K562 (cell line): ENCODE measurements around the gene RABL6. TPM values are rescaled to one million over a fixed set of nuclear protein-coding genes. Genes with fewer than 3 reads are reported as not detected.

ENCODE experiments used
- DDX20 ChIP-seq: fragments of 450-650 bp; IDR thresholded peaks from 2 replicates; pipeline ENCODE4 v1.6.1; 2016; ENCODE audit warnings: missing genetic modification characterization, low read depth, mild to moderate bottlenecking, missing compliant biosample characterization, moderate library complexity
- FOXA1 ChIP-seq: fragments of 450-650 bp; IDR thresholded peaks from 2 replicates; pipeline ENCODE4 v1.6.1; 2016; ENCODE audit warnings: mild to moderate bottlenecking, borderline replicate concordance
- POU5F1 ChIP-seq: fragments of 150-350 bp; IDR thresholded peaks from 2 replicates; pipeline ENCODE4 v1.6.1; 2014; ENCODE audit warnings: borderline replicate concordance, low read length, low read depth, mild to moderate bottlenecking; ENCODE audit not compliant: partially characterized antibody
- STAT5B ChIP-seq: fragments of 250-450 bp; sonication (Bioruptor Pico); IDR thresholded peaks from 2 replicates; pipeline ENCODE4 v1.8.0; 2021; ENCODE audit warnings: mild to moderate bottlenecking, inconsistent platforms
- ZC3H11A ChIP-seq: IDR thresholded peaks from 2 replicates; pipeline ENCODE4 v1.6.1; 2012; ENCODE audit warnings: low read depth, low read length, improper control_type of control experiment
- ZNF3 ChIP-seq: fragments of 250-450 bp; sonication (Bioruptor Pico); IDR thresholded peaks from 2 replicates; pipeline ENCODE4 v1.5.0; 2021; ENCODE audit warnings: mild to moderate bottlenecking, moderate library complexity
- polyA plus RNA-seq, 8 experiments: library from polyadenylated mRNA; depleted of rRNA in 4 of 8; stranded (reverse) in 5 of 8; unstranded in 3 of 8; fragments of >200 nt; fragmentation: Nextera tagmentation in 2 of 8; fragmentation: Illumina TruSeq in 1 of 8; extraction: Ambion mirVana in 2 of 8; extraction: Trizol in 1 of 8; gene quantifications; 2 replicates each; pipeline versions ENCODE4 v1.2.1 to v1.2.3, GENCODE V29; 2011 to 2014; ENCODE audit warnings: inconsistent platforms in 1 of 8, missing spikeins in 1 of 8
- total RNA-seq, 7 experiments: library from RNA; depleted of rRNA in 6 of 7; stranded (reverse); fragments of >200 nt in 6 of 7; fragmentation: Illumina TruSeq in 2 of 7; extraction: Trizol in 2 of 7; gene quantifications; 2 replicates each; pipeline versions ENCODE4 v1.2.1 to v1.2.3, GENCODE V29; 2011 to 2021; ENCODE audit warnings: low replicate concordance in 1 of 7
- TF ChIP-seq, protein P1 (sequence below): fragments of 450-650 bp; IDR thresholded peaks from 2 replicates; pipeline ENCODE4 v1.7.1; 2018; ENCODE audit warnings: mild to moderate bottlenecking, low read depth; ENCODE audit not compliant: partially characterized antibody
- TF ChIP-seq, protein P2 (sequence below), 2 experiments: fragments of 200-800 bp in 1 of 2; sonication (Bioruptor generic) in 1 of 2; sonication (generic) in 1 of 2; formaldehyde crosslinking in 1 of 2; IDR thresholded peaks in 1 of 2; conservative IDR thresholded peaks in 1 of 2; 2 replicates each; pipeline versions ENCODE4 v1.5.0 to v1.6.1; 2016 to 2020; ENCODE audit warnings: missing compliant biosample characterization in 1 of 2, missing genetic modification characterization in 1 of 2, missing genetic modification reagents in 1 of 2

RABL6 gene
- total and polyA plus RNA-seq, 9 of the 15 experiments (the other 6 are each of a cell fraction or from before 2014, with no cell fraction given): 5.6 to 181 (median 84.5) TPM

DNA sequence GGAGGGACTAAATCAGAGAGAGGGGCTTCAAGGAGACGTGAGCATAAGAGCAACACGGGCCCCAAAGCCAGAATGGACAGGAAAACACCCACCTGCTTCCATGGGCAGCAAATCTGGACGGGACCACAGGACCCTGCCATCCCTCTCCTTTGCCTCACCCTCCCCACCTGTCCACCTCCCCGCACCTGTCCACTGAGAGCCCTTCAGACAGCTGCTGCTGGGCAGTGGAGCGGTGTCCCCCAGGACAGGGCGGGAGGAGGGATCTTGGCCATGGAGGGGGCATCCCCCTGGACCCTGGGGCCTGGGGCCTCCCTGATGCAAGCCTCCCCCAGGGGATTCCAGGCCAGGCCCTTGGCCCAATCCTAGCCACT is 9.1 kb upstream of the RABL6 start (continued):
- TF ChIP-seq, protein P1, sequence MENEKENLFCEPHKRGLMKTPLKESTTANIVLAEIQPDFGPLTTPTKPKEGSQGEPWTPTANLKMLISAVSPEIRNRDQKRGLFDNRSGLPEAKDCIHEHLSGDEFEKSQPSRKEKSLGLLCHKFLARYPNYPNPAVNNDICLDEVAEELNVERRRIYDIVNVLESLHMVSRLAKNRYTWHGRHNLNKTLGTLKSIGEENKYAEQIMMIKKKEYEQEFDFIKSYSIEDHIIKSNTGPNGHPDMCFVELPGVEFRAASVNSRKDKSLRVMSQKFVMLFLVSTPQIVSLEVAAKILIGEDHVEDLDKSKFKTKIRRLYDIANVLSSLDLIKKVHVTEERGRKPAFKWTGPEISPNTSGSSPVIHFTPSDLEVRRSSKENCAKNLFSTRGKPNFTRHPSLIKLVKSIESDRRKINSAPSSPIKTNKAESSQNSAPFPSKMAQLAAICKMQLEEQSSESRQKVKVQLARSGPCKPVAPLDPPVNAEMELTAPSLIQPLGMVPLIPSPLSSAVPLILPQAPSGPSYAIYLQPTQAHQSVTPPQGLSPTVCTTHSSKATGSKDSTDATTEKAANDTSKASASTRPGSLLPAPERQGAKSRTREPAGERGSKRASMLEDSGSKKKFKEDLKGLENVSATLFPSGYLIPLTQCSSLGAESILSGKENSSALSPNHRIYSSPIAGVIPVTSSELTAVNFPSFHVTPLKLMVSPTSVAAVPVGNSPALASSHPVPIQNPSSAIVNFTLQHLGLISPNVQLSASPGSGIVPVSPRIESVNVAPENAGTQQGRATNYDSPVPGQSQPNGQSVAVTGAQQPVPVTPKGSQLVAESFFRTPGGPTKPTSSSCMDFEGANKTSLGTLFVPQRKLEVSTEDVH: no peak
- TF ChIP-seq FOXA1 (no peak), ZC3H11A (no peak), ZNF3 (no peak), POU5F1 (no peak), STAT5B (CRISPR knock-in tag) (no peak), DDX20 (tag) (no peak)
- TF ChIP-seq, protein P2, sequence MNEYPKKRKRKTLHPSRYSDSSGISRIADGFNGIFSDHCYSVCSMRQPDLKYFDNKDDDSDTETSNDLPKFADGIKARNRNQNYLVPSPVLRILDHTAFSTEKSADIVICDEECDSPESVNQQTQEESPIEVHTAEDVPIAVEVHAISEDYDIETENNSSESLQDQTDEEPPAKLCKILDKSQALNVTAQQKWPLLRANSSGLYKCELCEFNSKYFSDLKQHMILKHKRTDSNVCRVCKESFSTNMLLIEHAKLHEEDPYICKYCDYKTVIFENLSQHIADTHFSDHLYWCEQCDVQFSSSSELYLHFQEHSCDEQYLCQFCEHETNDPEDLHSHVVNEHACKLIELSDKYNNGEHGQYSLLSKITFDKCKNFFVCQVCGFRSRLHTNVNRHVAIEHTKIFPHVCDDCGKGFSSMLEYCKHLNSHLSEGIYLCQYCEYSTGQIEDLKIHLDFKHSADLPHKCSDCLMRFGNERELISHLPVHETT (CRISPR knock-in tag; conservative IDR thresholded peaks at IDR 0.05 in 1 of 2, IDR thresholded peaks at IDR 0.05 in 1 of 2): no peak
